Occipital lobe (tissue), 2 donors: Measurements from ENCODE around the gene KAT2A. TPM values are rescaled to one million over a fixed set of nuclear protein-coding genes. Genes with fewer than 3 reads are reported as not detected.
A peak's percentile ranks its signal among the peaks of the same experiment; 100 is the strongest.

Experiments used
- DNase-seq: peaks from one replicate; lab custom pipeline; 2025; lab: John Stamatoyannopoulos, UW
- total RNA-seq: library from RNA; depleted of rRNA; stranded (reverse); fragments of >200 nt; gene quantifications from one replicate; pipeline ENCODE4 v1.2.3, GENCODE V29; 2014

KAT2A gene
- total RNA-seq, 1 donor from 2014 or later, result 9.0 TPM

GRCh38 chr17:42114118-42114517 is 7.0 kb downstream of the KAT2A start:
- DNase-seq, result no peak

DNA sequence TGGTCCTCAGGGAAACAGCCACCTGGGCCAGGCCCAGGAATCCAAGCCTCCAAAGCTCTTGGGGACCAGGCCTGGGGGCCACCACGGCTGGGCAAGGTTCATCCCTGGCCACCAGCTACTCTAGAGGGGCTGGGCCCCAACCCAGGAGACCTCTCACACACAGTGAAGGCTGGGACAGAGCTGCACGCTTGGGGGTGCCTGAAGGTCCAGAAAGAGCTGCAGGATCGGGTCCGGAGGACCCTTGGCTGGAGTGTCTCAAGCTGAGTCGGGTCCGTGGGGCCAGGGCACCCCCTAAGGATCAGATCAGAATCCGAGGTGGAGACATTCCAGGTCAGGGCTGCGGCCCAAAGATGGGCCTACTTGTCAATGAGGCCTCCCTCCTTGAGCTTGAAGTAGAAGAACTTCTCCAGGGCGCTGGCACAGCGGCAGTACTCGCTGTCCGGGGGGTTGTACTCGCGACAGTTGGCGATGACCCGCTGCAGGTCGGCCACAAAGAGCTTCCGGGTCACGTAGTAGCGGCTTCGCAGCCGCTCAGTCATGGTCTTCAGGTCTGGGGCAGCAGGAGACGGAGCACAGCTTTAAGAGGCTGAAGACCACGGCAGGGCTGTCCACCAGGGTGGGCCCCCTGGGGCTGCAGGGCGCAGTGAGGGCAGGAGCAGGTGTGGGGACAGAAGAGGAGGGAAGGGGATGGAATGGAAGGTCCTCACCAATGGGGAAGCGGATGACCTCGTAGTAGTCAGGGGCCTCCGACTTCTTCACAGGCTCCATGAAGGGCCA is 7.7 kb downstream of the KAT2A start:
- DNase-seq, result no peak

GRCh38 chr17:42112552-42113176 is 8.5 kb downstream of the KAT2A start, which contains the start of gene DHX58:
DHX58 (minus strand) TSS chr17:42112714; CDS start chr17:42111892, 822 bp downstream.
- peak; percentile 72 for DNase-seq

GRCh38 chr17:42111871-42112551 is 9.2 kb downstream of the KAT2A start:
- DNase-seq, result peak; percentile 52

GRCh38 chr17:42111265-42111636 is 9.9 kb downstream of the KAT2A start:
- DNase-seq, result no peak

DNA sequence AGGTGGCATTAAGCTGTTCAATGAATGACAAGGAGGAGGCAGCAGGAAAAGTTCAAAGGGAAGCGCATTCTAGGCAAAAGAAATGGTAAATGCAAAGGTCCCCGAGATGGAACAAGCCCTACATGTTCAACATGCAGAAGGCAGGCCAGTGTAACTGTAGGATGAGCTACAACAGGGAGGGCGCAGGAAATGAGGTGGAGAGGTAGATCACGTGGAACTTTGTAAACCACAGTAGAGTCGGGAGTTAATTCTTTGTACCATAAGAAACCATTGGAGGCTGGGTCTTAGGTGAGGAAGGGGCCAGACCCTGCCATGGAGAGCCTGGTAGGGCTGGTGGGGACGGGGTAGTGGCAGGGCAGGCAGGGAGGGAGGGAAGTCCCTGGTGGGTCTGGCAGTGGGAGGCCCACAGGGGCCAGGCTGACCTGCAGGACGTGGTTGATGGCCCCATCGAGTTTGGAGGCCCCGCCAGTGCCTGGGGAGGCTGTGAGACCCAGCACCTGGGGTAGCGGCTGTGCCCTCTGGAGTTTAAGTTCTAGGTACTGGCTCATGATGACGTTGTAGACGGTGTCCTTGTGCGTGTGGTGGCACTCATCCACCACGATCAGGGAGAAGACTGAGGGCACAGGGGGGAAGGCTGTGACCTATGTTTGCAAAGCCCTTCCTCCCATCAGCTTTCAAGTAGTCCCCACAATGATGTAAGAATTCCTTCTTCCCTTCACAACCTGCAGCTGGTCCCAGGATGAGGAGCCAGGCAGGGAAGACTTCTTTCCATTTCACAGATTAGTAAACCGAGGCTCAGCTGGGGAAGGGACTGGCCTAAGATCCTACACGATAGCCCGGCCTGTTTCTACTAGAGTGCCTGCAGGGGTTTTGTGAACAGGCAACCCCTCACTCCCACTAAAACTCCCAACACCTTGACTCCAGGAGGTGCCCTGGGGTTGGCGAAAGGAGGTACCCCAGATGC is 10.6 kb downstream of the KAT2A start:
- no peak for DNase-seq

DNA sequence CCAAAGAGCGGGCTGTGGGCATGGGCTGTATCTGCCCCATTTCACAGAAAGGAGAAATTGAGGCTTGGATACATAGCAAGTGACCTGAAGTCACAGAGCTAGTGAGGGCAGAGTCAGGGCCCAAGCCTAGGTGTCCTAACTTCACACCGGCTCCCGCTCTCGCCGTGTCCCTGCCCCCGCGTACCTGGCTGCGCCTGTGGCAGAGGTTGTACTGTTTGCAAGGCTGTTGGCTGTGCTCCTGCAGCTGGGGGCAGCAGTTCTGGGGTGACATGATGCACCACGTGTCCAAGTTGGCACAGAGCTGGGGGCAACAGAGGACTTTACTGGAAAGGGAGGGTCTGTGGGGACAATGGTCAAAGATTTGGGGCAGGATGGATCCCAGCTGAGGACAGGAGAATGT is 12.1 kb downstream of the KAT2A start:
- no peak for DNase-seq

DNA sequence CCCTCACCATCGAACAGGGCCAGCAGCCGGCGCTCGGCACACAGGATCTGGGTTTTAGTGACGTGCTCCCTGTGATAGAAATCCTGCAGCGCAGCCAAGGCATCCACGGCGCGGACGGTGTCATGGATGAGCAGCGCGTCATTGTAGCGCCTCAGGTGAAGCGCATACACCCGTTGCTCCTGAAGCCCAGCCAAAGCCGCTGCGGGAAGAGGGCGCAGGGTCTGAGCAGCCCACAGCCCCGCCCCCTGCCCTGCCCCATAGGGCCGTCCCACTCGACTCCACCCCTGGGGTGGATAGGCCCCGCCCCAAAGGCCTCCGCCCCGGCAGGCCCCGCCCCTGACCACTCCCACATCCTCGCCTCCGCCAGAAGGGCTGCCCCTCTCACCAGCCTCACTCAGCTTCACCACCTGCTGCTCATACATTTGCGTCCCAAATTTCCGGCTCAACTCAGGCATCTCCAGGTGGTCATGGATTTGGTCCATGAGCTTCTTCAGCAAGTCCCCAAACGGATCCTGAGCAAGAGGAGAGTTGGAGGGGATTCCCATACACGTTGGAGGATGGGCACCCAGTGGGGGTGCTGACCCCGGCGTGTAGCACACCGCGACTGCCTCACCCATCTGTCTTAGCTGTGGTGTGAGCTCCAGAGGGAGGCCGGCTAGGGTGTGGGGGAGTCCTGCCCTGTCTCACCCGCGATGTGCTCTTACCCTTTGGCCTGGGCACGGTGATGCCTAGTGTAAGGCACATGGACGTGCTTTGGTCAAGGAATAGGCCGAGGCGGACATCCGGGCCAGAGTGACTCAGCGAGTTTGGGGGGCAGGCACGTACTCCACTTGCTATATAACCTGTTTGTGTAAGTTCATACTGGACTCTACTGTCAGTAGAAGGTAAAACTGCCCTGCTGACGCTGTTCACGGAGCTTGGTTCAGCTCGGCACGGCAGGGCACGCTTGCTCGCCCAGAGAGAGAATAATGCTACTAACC is 13.3 kb downstream of the KAT2A start:
- DNase-seq, result peak; percentile 68

DNA sequence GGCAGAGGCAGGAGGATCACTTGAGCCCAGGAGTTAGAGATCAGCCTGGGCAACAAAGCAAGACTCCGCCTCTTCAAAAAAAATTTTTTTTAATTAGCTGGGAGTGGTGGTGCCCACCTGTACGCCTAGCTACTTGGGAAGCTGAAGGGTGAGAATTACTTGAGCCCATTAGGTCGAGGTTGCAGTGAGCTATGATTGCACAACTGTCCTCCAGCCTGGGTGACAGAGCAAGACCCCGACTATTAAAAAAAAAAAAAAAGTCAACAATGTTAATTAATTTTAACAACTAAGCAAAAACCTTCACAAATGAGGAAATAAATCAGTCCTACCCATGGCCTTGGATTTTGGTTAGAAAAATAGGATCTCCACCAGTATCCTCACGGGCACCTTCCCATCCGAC is 14.0 kb downstream of the KAT2A start:
- DNase-seq, result no peak

DNA sequence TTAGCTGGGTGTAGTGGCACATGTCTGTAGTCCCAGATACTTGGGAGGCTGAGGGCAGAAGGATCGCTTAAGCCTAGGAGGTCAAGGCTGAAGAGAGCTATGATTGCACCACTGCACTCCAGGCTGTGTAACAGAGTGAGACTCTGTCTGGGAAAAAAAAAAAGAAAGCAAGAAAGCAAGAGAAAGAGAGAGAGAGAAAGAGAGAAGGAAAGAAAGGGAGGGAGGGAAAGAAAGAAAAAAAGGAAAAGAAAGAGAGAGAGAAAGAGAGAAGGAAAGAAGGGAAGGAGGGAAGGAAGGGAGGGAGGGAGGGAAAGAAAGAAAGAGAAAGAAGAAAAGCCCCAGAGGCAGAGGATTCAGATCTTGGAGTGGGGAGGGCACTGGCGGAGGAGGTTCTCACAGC is 15.2 kb downstream of the KAT2A start:
- DNase-seq, result no peak

DNA sequence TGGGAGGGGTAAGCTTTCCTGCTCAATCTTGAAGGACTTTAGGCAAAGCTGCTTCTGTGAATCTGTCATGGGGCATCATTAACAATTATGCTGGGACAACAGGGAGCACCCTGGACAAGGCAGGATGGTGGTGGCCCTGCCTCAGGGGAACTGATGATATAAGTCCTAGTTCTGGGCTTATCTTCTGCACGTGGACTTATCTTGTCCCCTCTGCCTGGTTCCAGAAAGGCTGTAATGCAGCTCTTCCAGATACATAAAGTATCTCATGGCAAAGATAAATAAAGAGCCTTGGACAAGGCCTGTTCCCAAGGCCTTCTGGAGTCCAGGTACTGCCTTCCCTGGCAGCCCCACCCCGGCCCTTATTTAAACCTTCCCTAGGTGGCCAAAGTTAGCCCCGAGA is 16.9 kb downstream of the KAT2A start:
- no peak for DNase-seq

GRCh38 chr17:42103221-42103954 is 17.8 kb downstream of the KAT2A start:
- DNase-seq, result no peak

GRCh38 chr17:42101513-42102292 is 19.5 kb downstream of the KAT2A start:
- DNase-seq, result peak; percentile 35

GRCh38 chr17:42098730-42099399 is 22.3 kb downstream of the KAT2A start:
- DNase-seq, result no peak

- no peak for DNase-seq
These were observed 23.2 kb downstream of the KAT2A start, which contains the start of gene ZNF385C for GRCh38 chr17:42097691-42098631. ZNF385C (minus strand) TSS chr17:42098473; CDS start chr17:42063056, 35,417 bp downstream.

GRCh38 chr17:42096360-42097111 is 24.6 kb downstream of the KAT2A start:
- no peak for DNase-seq
